Left ventricle myocardium inferior (tissue), 1 donor: ENCODE results near the gene CKLF. TPM values are rescaled to one million over a fixed set of nuclear protein-coding genes. Genes with fewer than 3 reads are reported as not detected.

Experiments
- DNase-seq: peaks from one replicate; pipeline ENCODE4 v3.0.0-alpha.2; 2020
- H3K27ac ChIP-seq: fragments of 200-600 bp; replicated peaks from 2 replicates; pipeline ENCODE4 v1.8.0; 2021
- H3K27me3 ChIP-seq: fragments of 200-600 bp; 2 replicates; pipeline ENCODE4 v1.8.0; 2021; ENCODE audit warnings: low read depth
- H3K36me3 ChIP-seq: fragments of 200-600 bp; 2 replicates; pipeline ENCODE4 v1.8.0; 2021
- H3K4me1 ChIP-seq: fragments of 200-600 bp; 2 replicates; pipeline ENCODE4 v1.8.0; 2021
- H3K4me3 ChIP-seq: fragments of 200-600 bp; 2 replicates; pipeline ENCODE4 v1.8.0; 2021; ENCODE audit warnings: mild to moderate bottlenecking, moderate library complexity
- H3K9me3 ChIP-seq: fragments of 200-600 bp; replicated peaks from 2 replicates; pipeline ENCODE4 v1.8.0; 2021
- CTCF ChIP-seq: fragments of 200-600 bp; IDR thresholded peaks from 2 replicates; pipeline ENCODE4 v1.8.0; 2021; ENCODE audit warnings: antibody characterized with exemption, mild to moderate bottlenecking, borderline replicate concordance
- intact Hi-C: fragments of 100-400 bp; cut with micrococcal nuclease; formaldehyde crosslinking; loops from one replicate; pipeline ENCODE4 v1.11.0; 2022
- total RNA-seq: library from RNA; stranded (reverse); fragmentation: NEBNext Ultra II Directional; extraction: Animal tissue kit (Norgen Biotek cat#: 25700); gene quantifications from one replicate; pipeline ENCODE4 v1.2.1, GENCODE V29; 2021
- donor health status: DM: no; HTN: yes; CAD: no; lungs with severe emphysema.

Gene CKLF
- total RNA-seq, 1 donor from 2014 or later, result 7.8 TPM

DNA sequence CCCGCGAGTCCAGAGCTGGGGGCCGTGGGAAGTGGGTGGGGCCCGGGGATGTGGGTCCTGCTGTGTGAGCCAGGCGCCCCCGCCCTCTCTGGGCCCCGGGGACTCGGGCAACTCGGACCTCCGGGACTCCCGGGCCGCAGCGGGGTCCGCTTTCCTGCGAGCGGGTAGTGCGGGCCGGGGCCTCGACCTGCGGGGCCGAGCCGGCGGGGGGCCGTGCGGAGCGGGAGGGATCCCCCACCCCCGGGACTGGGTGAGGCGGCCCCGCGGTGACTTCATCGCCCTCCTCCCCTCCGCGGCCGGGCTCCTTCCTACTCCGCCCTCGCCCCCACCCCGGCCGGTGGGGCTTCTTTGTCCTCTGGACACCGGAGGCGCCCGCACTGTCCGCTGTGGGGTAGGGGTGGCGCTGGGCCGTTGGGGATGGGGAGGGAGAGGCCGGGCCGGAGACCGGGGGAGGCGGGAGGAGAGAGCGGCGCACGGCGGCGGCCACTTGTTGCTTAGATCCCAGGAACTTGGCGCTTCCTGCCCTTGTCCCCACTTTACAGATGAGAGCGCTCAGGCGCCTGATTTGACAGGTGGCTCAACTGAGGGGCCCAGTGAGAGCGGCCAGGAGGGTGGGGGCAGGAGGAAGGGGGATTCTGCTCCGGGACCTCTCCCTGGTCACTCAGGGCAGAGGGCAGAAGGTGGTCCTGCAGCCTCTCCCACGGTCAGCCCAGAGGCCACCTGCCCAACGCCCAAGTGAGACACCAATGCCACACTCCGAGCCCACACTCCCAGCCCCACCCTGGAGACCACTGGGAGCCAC lies 53.0 kb downstream of the CKLF start:
- Histone ChIP-seq H3K4me3 (peak overlapping the region; percentile 88), H3K27me3 (no peaks in the 10 kb centered on the region), H3K27ac (peak overlapping the region; percentile 97), H3K4me1 (peaks cover 50% of the 10 kb centered on the region), H3K36me3 (peaks cover 11% of the 10 kb centered on the region), H3K9me3 (no peaks in the 10 kb centered on the region)
- TF ChIP-seq CTCF, result no peak
- peak; percentile 74 for DNase-seq
- intact Hi-C loops, result loop anchor here (10.0 kb wide), 1 partner anchor 51 kb away; the partner anchor contains the start of genes CKLF and TK2

DNA sequence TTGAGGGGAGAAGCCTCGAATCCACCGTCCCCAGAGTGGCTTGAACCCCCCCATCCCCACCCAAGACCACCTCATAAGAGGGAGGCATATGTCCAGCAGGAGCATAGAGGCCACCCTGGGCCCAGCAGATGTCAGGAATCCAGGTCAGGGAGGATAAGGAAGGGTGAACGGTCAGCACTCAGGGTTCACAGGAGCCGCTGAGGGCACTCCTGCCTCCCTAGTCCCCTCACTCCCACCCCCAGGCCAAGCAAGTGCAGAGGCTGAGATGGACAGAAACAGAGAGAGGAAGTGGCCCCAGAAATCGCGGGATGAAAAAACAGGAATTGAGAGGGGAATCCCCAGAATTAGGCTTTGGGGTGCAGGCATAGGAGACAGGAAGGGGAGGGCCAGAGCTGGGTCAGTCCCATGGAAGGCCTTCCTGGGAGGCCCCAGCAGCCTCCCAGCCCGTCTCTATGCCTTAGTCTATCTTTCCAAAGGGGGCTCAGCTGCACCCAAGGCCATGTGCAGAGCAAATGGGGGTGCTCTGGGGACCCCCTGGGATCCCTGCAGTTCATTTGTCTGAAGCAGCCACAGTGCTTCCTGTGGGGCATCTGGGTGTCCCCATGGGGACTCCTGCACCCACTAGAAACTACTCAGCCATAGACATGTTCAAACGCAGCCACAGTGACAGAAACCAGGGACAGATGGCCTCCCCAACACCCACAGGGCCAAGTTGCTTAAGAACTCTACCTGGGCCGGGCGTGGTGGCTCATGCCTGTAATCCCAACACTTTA lies 53.8 kb downstream of the CKLF start:
- Histone ChIP-seq H3K4me1 (peaks cover 50% of the 10 kb centered on the region), H3K27me3 (no peaks in the 10 kb centered on the region), H3K27ac (peak overlapping the region; percentile 97), H3K9me3 (no peaks in the 10 kb centered on the region), H3K36me3 (peaks cover 18% of the 10 kb centered on the region), H3K4me3 (peak overlapping the region; percentile 88)
- DNase-seq, result no peak
- no peak for TF ChIP-seq CTCF
- intact Hi-C loops, result loop anchor here (10.0 kb wide), 1 partner anchor 51 kb away; the partner anchor contains the start of genes CKLF and TK2

GRCh38 chr16:66608241-66609138 lies 56.1 kb downstream of the CKLF start:
- Histone ChIP-seq H3K4me3 (no peak overlapping the region), H3K9me3 (no peaks in the 10 kb centered on the region), H3K27ac (peak overlapping the region; percentile 44), H3K36me3 (peaks cover 40% of the 10 kb centered on the region), H3K27me3 (no peaks in the 10 kb centered on the region), H3K4me1 (peaks cover 49% of the 10 kb centered on the region)
- TF ChIP-seq CTCF, result peak; percentile 94
- peak; percentile 87 for DNase-seq
- intact Hi-C loops, result loop anchor here (10.0 kb wide), 1 partner anchor 54 kb away; the partner anchor contains the start of genes CKLF and TK2

- peak overlapping the region; percentile 44 for H3K27ac ChIP-seq
- no peak overlapping the region for H3K4me3 ChIP-seq
- no peak for TF ChIP-seq CTCF
- intact Hi-C loops, result loop anchor here (10.0 kb wide), 1 partner anchor 54 kb away; the partner anchor contains the start of genes CKLF and TK2
- H3K4me1 ChIP-seq, result peaks cover 43% of the 10 kb centered on the region
- no peaks in the 10 kb centered on the region for H3K9me3 ChIP-seq
- no peaks in the 10 kb centered on the region for H3K27me3 ChIP-seq
- peaks cover 42% of the 10 kb centered on the region for H3K36me3 ChIP-seq
- no peak for DNase-seq
Observed at GRCh38 chr16:66609139-66609510, 56.7 kb downstream of the CKLF start.
